OCI-LY7 (cell line): ENCODE measurements around the gene NUDT9. TPM values are rescaled to one million over a fixed set of nuclear protein-coding genes. Genes with fewer than 3 reads are reported as not detected.

ENCODE experiments used
- BruUV-seq: library from RNA; stranded (reverse); fragments of 400-500 nt; replicated peaks from 2 replicates; lab custom pipeline; 2021; lab: Mats Ljungman, UMichigan
- CTCF ChIA-PET: fragments of 300-600 bp; sonication (Branson Sonifier 250); formaldehyde crosslinking; loops from one replicate; lab custom pipeline; 2022; ENCODE audit warnings: antibody characterized with exemption; ENCODE audit not compliant: unreplicated experiment; lab: Charles Lee
- POLR2A ChIA-PET: fragments of 300-600 bp; sonication (Branson Sonifier 250); formaldehyde crosslinking; loops from one replicate; lab custom pipeline; 2022; ENCODE audit warnings: antibody characterized with exemption; lab: Charles Lee
- DNase-seq: peaks from one replicate; pipeline ENCODE4 v3.0.0-alpha.2; 2015; ENCODE audit warnings: low spot score
- H2AFZ ChIP-seq: fragments of 200-600 bp; sonication (generic), shearing (Covaris generic); 2 replicates; pipeline ENCODE4 v1.6.1; 2014; ENCODE audit warnings: mild to moderate bottlenecking, antibody characterized with exemption, low read length, moderate library complexity
- H3K27ac ChIP-seq: fragments of 200-600 bp; sonication (generic); 2 replicates; pipeline ENCODE4 v1.5.1; 2014; ENCODE audit warnings: mixed run types, low read depth, mild to moderate bottlenecking, moderate library complexity, low read length, inconsistent platforms; ENCODE audit not compliant: poor library complexity, severe bottlenecking
- H3K36me3 ChIP-seq: fragments of 200-600 bp; sonication (generic); 2 replicates; pipeline ENCODE4 v1.6.1; 2014; ENCODE audit warnings: mild to moderate bottlenecking, antibody characterized with exemption, low read length, moderate library complexity, mixed read lengths; ENCODE audit not compliant: insufficient read depth
- H3K4me1 ChIP-seq: fragments of 200-600 bp; sonication (generic); 2 replicates; pipeline ENCODE4 v1.5.1; 2014; ENCODE audit warnings: mild to moderate bottlenecking, low read length; ENCODE audit not compliant: insufficient read depth, poor library complexity, severe bottlenecking
- H3K4me2 ChIP-seq: fragments of 200-600 bp; sonication (generic); 2 replicates; pipeline ENCODE4 v1.6.1; 2014; ENCODE audit warnings: mild to moderate bottlenecking, low read length
- H3K4me3 ChIP-seq: fragments of 200-600 bp; sonication (generic); 2 replicates; pipeline ENCODE4 v1.5.1; 2014; ENCODE audit warnings: mild to moderate bottlenecking, low read depth, low read length; ENCODE audit not compliant: poor library complexity, severe bottlenecking
- H3K79me2 ChIP-seq: fragments of 200-600 bp; sonication (generic); 2 replicates; pipeline ENCODE4 v1.6.1; 2016; ENCODE audit warnings: low read depth, mild to moderate bottlenecking, low read length, moderate library complexity, mixed read lengths; ENCODE audit not compliant: insufficient read depth
- H3K9me2 ChIP-seq: fragments of 200-600 bp; sonication (generic); 2 replicates; pipeline ENCODE4 v1.6.1; 2016; ENCODE audit warnings: mild to moderate bottlenecking, low read length, mixed read lengths; ENCODE audit not compliant: insufficient read depth
- H3K9me3 ChIP-seq: fragments of 200-600 bp; sonication (generic); 2 replicates; pipeline ENCODE4 v1.6.1; 2014; ENCODE audit warnings: mild to moderate bottlenecking, mixed run types, low read length, mixed read lengths
- H4K20me1 ChIP-seq: fragments of 200-600 bp; sonication (generic); 2 replicates; pipeline ENCODE4 v1.6.1; 2014; ENCODE audit warnings: mild to moderate bottlenecking, antibody characterized with exemption, low read length, moderate library complexity, mixed read lengths; ENCODE audit not compliant: insufficient read depth
- EZH2phosphoT487 ChIP-seq: fragments of 200-600 bp; sonication (generic); IDR thresholded peaks from 2 replicates; pipeline ENCODE4 v1.6.1; 2018; ENCODE audit warnings: low read depth, borderline replicate concordance, mild to moderate bottlenecking, mixed run types, antibody characterized with exemption, low read length, moderate library complexity, mixed read lengths
- intact Hi-C: fragments of 100-400 bp; cut with micrococcal nuclease; formaldehyde crosslinking; loops from one replicate; pipeline ENCODE4 v1.10.0; 2022; ENCODE audit not compliant: unreplicated experiment
- total RNA-seq, 2 experiments: library from RNA; depleted of rRNA in 1 of 2; stranded (reverse); fragments of >200 nt in 1 of 2; shearing (Covaris generic) in 1 of 2; gene quantifications; 2 replicates each; pipeline ENCODE4 v1.2.3, GENCODE V29; 2014 to 2022
- TF ChIP-seq, protein P1 (sequence below): fragments of 200-600 bp; sonication (generic); conservative IDR thresholded peaks from 2 replicates; pipeline ENCODE4 v1.5.1; 2014; ENCODE audit warnings: mild to moderate bottlenecking, antibody characterized with exemption, low read length, moderate library complexity, mixed read lengths

NUDT9 gene
- total RNA-seq, 2 experiments from 2014 or later, result 9.0 to 16.5 TPM

DNA sequence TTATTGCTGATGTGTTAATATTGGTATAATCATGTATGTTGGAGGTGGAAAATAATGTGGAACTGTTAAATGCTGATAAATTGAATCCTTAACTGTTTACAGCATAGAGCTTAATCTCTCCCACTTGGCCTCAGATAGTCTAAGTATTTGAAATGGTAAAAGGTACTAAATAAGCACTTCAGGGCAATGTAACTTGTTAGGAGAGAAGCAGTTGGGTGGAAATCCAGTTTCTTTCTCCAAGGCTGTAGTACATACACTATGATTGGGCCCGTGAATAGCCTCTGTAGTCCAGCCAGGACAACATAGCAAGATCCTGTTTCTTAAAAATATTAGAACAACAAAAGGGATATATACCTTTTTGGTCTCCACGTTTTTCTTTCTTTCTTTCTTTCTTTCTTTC is 39.7 kb downstream of the NUDT9 start:
- no peak overlapping the region for H2AFZ ChIP-seq
- H3K79me2 ChIP-seq, result no peaks in the 10 kb centered on the region
- H3K9me3 ChIP-seq, result no peaks in the 10 kb centered on the region
- intact Hi-C loops, result loop anchor here (1.0 to 10.0 kb wide), 2 partner anchors 84 to 307 kb away; no protein-coding TSS in a partner anchor
- no peak for DNase-seq
- H3K4me2 ChIP-seq, result no peak overlapping the region
- peaks cover 9% of the 10 kb centered on the region for H3K4me1 ChIP-seq
- POLR2A ChIA-PET, result interaction anchor here (0.7 kb wide), 1 partner anchor 18 kb away, joined by 4 read pairs; no protein-coding TSS in a partner anchor
- TF ChIP-seq EZH2phosphoT487, result no peak
- TF ChIP-seq, protein P1, sequence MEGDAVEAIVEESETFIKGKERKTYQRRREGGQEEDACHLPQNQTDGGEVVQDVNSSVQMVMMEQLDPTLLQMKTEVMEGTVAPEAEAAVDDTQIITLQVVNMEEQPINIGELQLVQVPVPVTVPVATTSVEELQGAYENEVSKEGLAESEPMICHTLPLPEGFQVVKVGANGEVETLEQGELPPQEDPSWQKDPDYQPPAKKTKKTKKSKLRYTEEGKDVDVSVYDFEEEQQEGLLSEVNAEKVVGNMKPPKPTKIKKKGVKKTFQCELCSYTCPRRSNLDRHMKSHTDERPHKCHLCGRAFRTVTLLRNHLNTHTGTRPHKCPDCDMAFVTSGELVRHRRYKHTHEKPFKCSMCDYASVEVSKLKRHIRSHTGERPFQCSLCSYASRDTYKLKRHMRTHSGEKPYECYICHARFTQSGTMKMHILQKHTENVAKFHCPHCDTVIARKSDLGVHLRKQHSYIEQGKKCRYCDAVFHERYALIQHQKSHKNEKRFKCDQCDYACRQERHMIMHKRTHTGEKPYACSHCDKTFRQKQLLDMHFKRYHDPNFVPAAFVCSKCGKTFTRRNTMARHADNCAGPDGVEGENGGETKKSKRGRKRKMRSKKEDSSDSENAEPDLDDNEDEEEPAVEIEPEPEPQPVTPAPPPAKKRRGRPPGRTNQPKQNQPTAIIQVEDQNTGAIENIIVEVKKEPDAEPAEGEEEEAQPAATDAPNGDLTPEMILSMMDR, result no peak
- H3K9me2 ChIP-seq, result no peaks in the 10 kb centered on the region
- no TSS peak for BruUV-seq
- CTCF ChIA-PET, result no interaction called here
- no peak overlapping the region for H3K27ac ChIP-seq
- peaks cover 25% of the 10 kb centered on the region for H3K36me3 ChIP-seq
- H4K20me1 ChIP-seq, result no peaks in the 10 kb centered on the region
- H3K4me3 ChIP-seq, result no peak overlapping the region

GRCh38 chr4:87465739-87466366 is 43.5 kb downstream of the NUDT9 start:
- POLR2A ChIA-PET, result interaction anchor here (0.7 kb wide), 1 partner anchor 776 kb away, joined by 4 read pairs; no protein-coding TSS in a partner anchor
- H2AFZ ChIP-seq, result no peak overlapping the region
- no peak for TF ChIP-seq EZH2phosphoT487
- TF ChIP-seq, protein P1, result peak; percentile 89
- no peak overlapping the region for H3K4me2 ChIP-seq
- H3K36me3 ChIP-seq, result no peaks in the 10 kb centered on the region
- no peaks in the 10 kb centered on the region for H3K9me3 ChIP-seq
- H4K20me1 ChIP-seq, result no peaks in the 10 kb centered on the region
- H3K79me2 ChIP-seq, result no peaks in the 10 kb centered on the region
- no peaks in the 10 kb centered on the region for H3K9me2 ChIP-seq
- H3K4me1 ChIP-seq, result peaks cover 9% of the 10 kb centered on the region
- intact Hi-C loops, result loop anchor here (1.0 to 10.0 kb wide), 3 partner anchors 91 to 311 kb away; no protein-coding TSS in a partner anchor
- CTCF ChIA-PET, result interaction anchor here (1.0 kb wide), 1 partner anchor 94 kb away, joined by 3 read pairs; no protein-coding TSS in a partner anchor
- DNase-seq, result peak; percentile 62
- no peak overlapping the region for H3K4me3 ChIP-seq
- no peak overlapping the region for H3K27ac ChIP-seq
- BruUV-seq, result no TSS peak

GRCh38 chr4:87469390-87469789 is 47.0 kb downstream of the NUDT9 start:
- no peak overlapping the region for H3K27ac ChIP-seq
- ChIA-PET CTCF (no interaction called here), POLR2A (no interaction called here)
- H3K4me1 ChIP-seq, result no peaks in the 10 kb centered on the region
- H3K79me2 ChIP-seq, result no peaks in the 10 kb centered on the region
- no peaks in the 10 kb centered on the region for H3K36me3 ChIP-seq
- no TSS peak for BruUV-seq
- H3K4me3 ChIP-seq, result no peak overlapping the region
- TF ChIP-seq, protein P1, result no peak
- no peak for TF ChIP-seq EZH2phosphoT487
- H3K9me3 ChIP-seq, result no peaks in the 10 kb centered on the region
- DNase-seq, result no peak
- H2AFZ ChIP-seq, result no peak overlapping the region
- intact Hi-C loops, result loop anchor here (10.0 kb wide), 1 partner anchor 315 kb away; no protein-coding TSS in a partner anchor
- no peaks in the 10 kb centered on the region for H3K9me2 ChIP-seq
- H3K4me2 ChIP-seq, result no peak overlapping the region
- no peaks in the 10 kb centered on the region for H4K20me1 ChIP-seq
